H1 (cell line): ENCODE results near the gene ST6GALNAC2. TPM values are rescaled to one million over a fixed set of nuclear protein-coding genes. Genes with fewer than 3 reads are reported as not detected.

Source experiments
- CTCF ChIA-PET: fragments of 300-600 bp; sonication (Branson Sonifier 250); formaldehyde crosslinking; loops from one replicate; lab custom pipeline; 2021; ENCODE audit not compliant: partially characterized antibody; lab: Charles Lee
- POLR2A ChIA-PET: fragments of 300-600 bp; sonication (Branson Sonifier 250); formaldehyde crosslinking; loops from one replicate; lab custom pipeline; 2021; ENCODE audit warnings: inconsistent platforms; ENCODE audit not compliant: partially characterized antibody; lab: Charles Lee
- DNase-seq, 2 experiments: peaks; one replicate each; pipeline versions ENCODE4 v3.0.0 to v3.0.0-alpha.2; 2010 to 2022; ENCODE audit warnings: low spot score in 2 of 2, low read depth in 1 of 2, mixed read lengths in 1 of 2
- FAIRE-seq: peaks from 2 replicates; lab custom pipeline; 2011; peaks lifted over from hg19 to GRCh38; lab: Jason Lieb, UNC
- H2AFZ ChIP-seq: 2 replicates; pipeline ENCODE4 v1.8.1; 2012; ENCODE audit warnings: low read length, inconsistent platforms
- H2AK5ac ChIP-seq: 2 replicates; pipeline ENCODE4 v1.6.1; 2013; ENCODE audit warnings: low read depth, low read length
- H2BK120ac ChIP-seq: replicated peaks from 2 replicates; pipeline ENCODE3; 2013; ENCODE audit warnings: low read depth, low read length, inconsistent platforms
- H2BK12ac ChIP-seq: 2 replicates; pipeline ENCODE4 v1.6.1; 2013; ENCODE audit warnings: low read depth, low read length
- H2BK15ac ChIP-seq: 2 replicates; pipeline ENCODE4 v1.6.1; 2013; ENCODE audit warnings: low read length
- H2BK20ac ChIP-seq: 2 replicates; pipeline ENCODE4 v1.6.1; 2013; ENCODE audit warnings: low read length
- H2BK5ac ChIP-seq: 2 replicates; pipeline ENCODE4 v1.6.1; 2013; ENCODE audit warnings: low read depth, low read length
- H3K14ac ChIP-seq: 2 replicates; pipeline ENCODE4 v1.6.1; 2013; ENCODE audit warnings: inconsistent platforms; ENCODE audit not compliant: insufficient read length
- H3K18ac ChIP-seq: 2 replicates; pipeline ENCODE4 v1.6.1; 2013; ENCODE audit warnings: low read length; ENCODE audit errors: extremely low read depth
- H3K23ac ChIP-seq: 2 replicates; pipeline ENCODE4 v1.6.1; 2013; ENCODE audit warnings: inconsistent platforms; ENCODE audit not compliant: insufficient read length
- H3K23me2 ChIP-seq: 2 replicates; pipeline ENCODE4 v1.6.1; 2013; ENCODE audit warnings: low read depth, low read length
- H3K27ac ChIP-seq: 2 replicates; pipeline ENCODE4 v1.6.1; 2011; ENCODE audit warnings: low read depth, low read length, inconsistent platforms
- H3K27me3 ChIP-seq, 4 experiments: replicated peaks in 1 of 4; 1 replicate in 1 of 4; 2 replicates in 3 of 4; pipeline versions ENCODE4 v1.6.1 to v1.8.1; 2011 to 2013; ENCODE audit warnings: low read length in 3 of 4, mild to moderate bottlenecking in 3 of 4, inconsistent platforms in 2 of 4, mixed read lengths in 2 of 4, moderate library complexity in 1 of 4; ENCODE audit not compliant: control insufficient read depth in 3 of 4, insufficient read depth in 3 of 4; ENCODE audit errors: extremely low read depth in 1 of 4
- H3K36me3 ChIP-seq, 4 experiments: 2 replicates each; pipeline versions ENCODE4 v1.6.1 to v1.8.1; 2011 to 2013; ENCODE audit warnings: mild to moderate bottlenecking in 4 of 4, low read length in 3 of 4, moderate library complexity in 2 of 4, control low read depth in 1 of 4, inconsistent platforms in 1 of 4; ENCODE audit not compliant: insufficient read depth in 4 of 4, control insufficient read depth in 2 of 4
- H3K4ac ChIP-seq: replicated peaks from 2 replicates; pipeline ENCODE3; 2013; ENCODE audit warnings: low read length, low read depth, mixed read lengths, inconsistent platforms; ENCODE audit not compliant: insufficient read length
- H3K4me1 ChIP-seq, 4 experiments: replicated peaks in 1 of 4; 1 replicate in 1 of 4; 2 replicates in 3 of 4; pipeline versions ENCODE4 v1.6.1 to v1.8.1; 2011 to 2013; ENCODE audit warnings: low read length in 3 of 4, inconsistent platforms in 2 of 4, mixed read lengths in 1 of 4; ENCODE audit not compliant: insufficient read depth in 4 of 4, control insufficient read depth in 3 of 4
- H3K4me2 ChIP-seq, 2 experiments: 2 replicates each; pipeline versions ENCODE4 v1.6.1 to v1.8.1; 2011 to 2013; ENCODE audit warnings: low read depth in 2 of 2, low read length in 2 of 2, control low read depth in 1 of 2, inconsistent platforms in 1 of 2, mild to moderate bottlenecking in 1 of 2; ENCODE audit not compliant: insufficient read depth in 1 of 2
- H3K4me3 ChIP-seq, 4 experiments: fragments of 200-600, 300-600 bp in 1 of 4; sonication (generic), shearing (Covaris generic), sonication (Bioruptor Twin) in 1 of 4; 2 replicates each; pipeline versions ENCODE4 v1.5.1 to v1.8.1; 2011 to 2016; ENCODE audit warnings: low read length in 4 of 4, low read depth in 3 of 4, control low read depth in 2 of 4, inconsistent platforms in 2 of 4, mild to moderate bottlenecking in 2 of 4, mixed read lengths in 1 of 4, moderate library complexity in 1 of 4; ENCODE audit not compliant: insufficient read depth in 2 of 4; ENCODE audit errors: extremely low read depth in 1 of 4
- H3K56ac ChIP-seq: replicated peaks from 2 replicates; pipeline ENCODE3; 2013; ENCODE audit warnings: low read depth, mild to moderate bottlenecking, mixed read lengths, low read length, inconsistent platforms; ENCODE audit not compliant: insufficient read length
- H3K79me1 ChIP-seq: 2 replicates; pipeline ENCODE4 v1.6.1; 2013; ENCODE audit warnings: low read depth, low read length, control low read depth
- H3K79me2 ChIP-seq, 2 experiments: 2 replicates each; pipeline versions ENCODE4 v1.6.1 to v1.8.1; 2012 to 2013; ENCODE audit warnings: low read length in 2 of 2, mild to moderate bottlenecking in 2 of 2, inconsistent platforms in 1 of 2; ENCODE audit not compliant: insufficient read depth in 2 of 2, control insufficient read depth in 1 of 2
- H3K9ac ChIP-seq, 4 experiments: replicated peaks in 1 of 4; 1 replicate in 1 of 4; 2 replicates in 3 of 4; pipeline versions ENCODE4 v1.6.1 to v1.8.1; 2011 to 2013; ENCODE audit warnings: low read depth in 3 of 4, low read length in 3 of 4, control low read depth in 2 of 4, mild to moderate bottlenecking in 2 of 4, moderate library complexity in 2 of 4, inconsistent platforms in 1 of 4; ENCODE audit errors: extremely low read depth in 1 of 4
- H3K9me3 ChIP-seq, 2 experiments: 2 replicates each; pipeline versions ENCODE4 v1.6.1 to v1.8.1; 2012 to 2013; ENCODE audit warnings: mild to moderate bottlenecking in 2 of 2, moderate library complexity in 2 of 2, control low read depth in 1 of 2, inconsistent platforms in 1 of 2, low read depth in 1 of 2, low read length in 1 of 2, mixed read lengths in 1 of 2; ENCODE audit not compliant: insufficient read depth in 2 of 2
- H4K20me1 ChIP-seq, 2 experiments: replicated peaks in 1 of 2; 2 replicates each; pipeline versions ENCODE3 to v1.8.1; 2011 to 2013; ENCODE audit warnings: inconsistent platforms in 2 of 2, low read length in 2 of 2, mild to moderate bottlenecking in 1 of 2; ENCODE audit not compliant: insufficient read depth in 2 of 2, control insufficient read depth in 1 of 2
- H4K5ac ChIP-seq: 2 replicates; pipeline ENCODE4 v1.6.1; 2013; ENCODE audit warnings: low read length, low read depth, mixed read lengths, inconsistent platforms; ENCODE audit not compliant: insufficient read length
- H4K8ac ChIP-seq: 2 replicates; pipeline ENCODE4 v1.8.0; 2013; ENCODE audit warnings: mild to moderate bottlenecking, moderate library complexity, low read length, inconsistent platforms; ENCODE audit not compliant: insufficient read depth; ENCODE audit errors: extremely low read depth
- H4K91ac ChIP-seq: replicated peaks from 2 replicates; pipeline ENCODE3; 2013; ENCODE audit warnings: low read length, mixed read lengths, inconsistent platforms; ENCODE audit not compliant: insufficient read length
- CTBP2 ChIP-seq: IDR thresholded peaks from 2 replicates; pipeline ENCODE4 v1.7.0; 2011; ENCODE audit warnings: borderline replicate concordance, mild to moderate bottlenecking, moderate library complexity, mixed read lengths, low read length; ENCODE audit not compliant: insufficient read depth, insufficient read length
- EZH2 ChIP-seq: fragments of 200-600 bp; sonication (generic); IDR thresholded peaks from 2 replicates; pipeline ENCODE4 v1.7.1; 2012; ENCODE audit warnings: low read depth, mild to moderate bottlenecking, moderate library complexity, low read length, inconsistent platforms; ENCODE audit not compliant: severe bottlenecking
- HDAC6 ChIP-seq: IDR thresholded peaks from one replicate; pipeline ENCODE4 v1.7.1; 2012; ENCODE audit warnings: low read depth, mild to moderate bottlenecking, inconsistent platforms, low read length, moderate library complexity
- JUN ChIP-seq: IDR thresholded peaks from 2 replicates; pipeline ENCODE4 v1.6.1; 2011; ENCODE audit warnings: low read depth, mild to moderate bottlenecking, improper control_type of control experiment, low read length
- KDM4A ChIP-seq: IDR thresholded peaks from one replicate; pipeline ENCODE4 v1.7.1; 2012; ENCODE audit warnings: low read depth, mild to moderate bottlenecking, moderate library complexity, low read length, inconsistent platforms; ENCODE audit not compliant: severe bottlenecking
- MAFK ChIP-seq: IDR thresholded peaks from 2 replicates; pipeline ENCODE4 v1.6.1; 2012; ENCODE audit warnings: low read depth, mild to moderate bottlenecking, improper control_type of control experiment, low read length
- POLR2A ChIP-seq, 2 experiments: IDR thresholded peaks; 1 replicate in 1 of 2; 2 replicates in 1 of 2; pipeline ENCODE4 v1.6.1; 2011; ENCODE audit warnings: low read depth in 2 of 2, low read length in 2 of 2, mild to moderate bottlenecking in 2 of 2; ENCODE audit errors: control extremely low read depth in 1 of 2
- RXRA ChIP-seq: IDR thresholded peaks from 2 replicates; pipeline ENCODE4 v1.6.1; 2011; ENCODE audit warnings: low read depth, mild to moderate bottlenecking, low read length, moderate library complexity; ENCODE audit not compliant: insufficient read depth
- SP1 ChIP-seq: IDR thresholded peaks from 2 replicates; pipeline ENCODE4 v1.6.1; 2011; ENCODE audit warnings: low read depth, low read length
- SP4 ChIP-seq: IDR thresholded peaks from 2 replicates; pipeline ENCODE4 v1.6.1; 2012; ENCODE audit warnings: low read length, inconsistent platforms
- WGBS, 2 experiments: shearing (Covaris generic) in 1 of 2; methylation state at CpG; one replicate each; pipeline versions ENCODE4 v1.1.6 to v1.1.7; 2013 to 2015; ENCODE audit warnings: low lambda C conversion rate in 2 of 2, mixed read lengths in 2 of 2, inconsistent platforms in 1 of 2, low coverage in 1 of 2, missing lambda C conversion rate in 1 of 2; ENCODE audit not compliant: insufficient replicate concordance in 2 of 2, insufficient coverage in 1 of 2, insufficient read length in 1 of 2; ENCODE audit errors: extremely low coverage in 1 of 2, missing lambda C conversion rate in 1 of 2; 5-methylcytosine and 5-hydroxymethylcytosine counted together
- polyA plus RNA-seq, 7 experiments: library from polyadenylated mRNA; depleted of rRNA in 3 of 7; stranded (reverse) in 5 of 7; unstranded in 2 of 7; fragments of >200 nt in 5 of 7; fragments of 200-250 nt in 2 of 7; gene quantifications; 1 replicate in 5 of 7; 2 replicates in 1 of 7; 4 replicates in 1 of 7; pipeline versions ENCODE4 v1.2.1 to v1.2.3, GENCODE V29; 2011 to 2013; ENCODE audit warnings: missing spikeins in 2 of 7, mixed read lengths in 2 of 7
- total RNA-seq: library from RNA; stranded (reverse); fragmentation: NEBNext Ultra II Directional; extraction: Animal tissue kit (Norgen Biotek cat#: 25700); gene quantifications from 2 replicates; pipeline ENCODE4 v1.2.1, GENCODE V29; 2021

ST6GALNAC2 gene
- total and polyA plus RNA-seq, 2 of the 8 experiments (the other 6 are each of a cell fraction or from before 2014, with no cell fraction given): 0.09 TPM; not detected in 1

DNA sequence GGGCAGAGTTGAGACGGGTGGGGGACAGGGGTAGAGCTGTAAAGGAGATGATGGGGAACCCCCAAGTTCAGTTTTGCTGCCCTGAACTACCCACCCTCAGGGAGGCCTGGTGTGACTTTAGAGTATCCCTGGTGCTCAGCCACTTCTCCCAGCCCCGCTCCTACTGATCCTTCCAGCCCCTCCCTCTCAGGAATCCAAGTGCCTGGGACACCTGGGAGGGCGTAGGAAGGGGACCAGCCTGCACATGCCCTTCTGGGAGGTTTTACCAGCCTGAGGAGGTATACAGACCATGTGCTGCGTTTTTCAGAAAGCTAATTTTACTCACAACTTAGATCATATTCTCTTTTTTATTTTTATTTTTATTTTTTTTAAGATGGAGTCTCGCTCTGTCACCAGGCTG, 4.1 kb downstream of the ST6GALNAC2 start:
- H3K4me1 ChIP-seq: peaks cover 0 to 18% (median 6%) of the 10 kb centered on the region in 4 experiments; a peak in 6 of 7 replicates
- H2BK12ac ChIP-seq: no peak overlapping the region
- no peak overlapping the region for H4K91ac ChIP-seq
- DNase-seq: no peak
- no peak for TF ChIP-seq RXRA
- TF ChIP-seq KDM4A: no peak
- no peak for TF ChIP-seq CTBP2
- no peak for TF ChIP-seq HDAC6
- no peak for TF ChIP-seq EZH2
- TF ChIP-seq SP1: no peak
- no peak for TF ChIP-seq MAFK
- no peak for TF ChIP-seq SP4
- TF ChIP-seq JUN: no peak
- TF ChIP-seq POLR2A (IDR thresholded peaks at IDR 0.05; ENCODE audit: control extremely low read depth in 1 of 2, low read depth in 2 of 2, low read length in 2 of 2): no peak
- no peak overlapping the region for H2BK15ac ChIP-seq
- no peak overlapping the region for H2AK5ac ChIP-seq
- no peaks in the 10 kb centered on the region for H3K79me1 ChIP-seq
- H3K18ac ChIP-seq: no peak overlapping the region; the same call in 1 of the 2 replicates
- FAIRE-seq: no peak
- H3K9me3 ChIP-seq: no peaks in the 10 kb centered on the region
- H3K4ac ChIP-seq: no peak overlapping the region
- H2BK120ac ChIP-seq: no peak overlapping the region
- H4K20me1 ChIP-seq: peaks cover 0 to 2% of the 10 kb centered on the region in 2 experiments
- no peaks in the 10 kb centered on the region for H3K79me2 ChIP-seq
- H3K36me3 ChIP-seq: peaks cover 0 to 9% (median 0%) of the 10 kb centered on the region in 4 experiments; a peak in 1 of 8 replicates
- WGBS, 2 experiments: 81% methylated on average over 5 of the region's 5 CpGs; no CpG with 5 or more reads in 1 of the 2 experiments
- no peak overlapping the region for H3K56ac ChIP-seq
- peak overlapping the region in 1 of 2 experiments; percentile 43; a peak in 1 of 4 replicates for H3K4me2 ChIP-seq
- no peak overlapping the region for H3K14ac ChIP-seq
- H3K27ac ChIP-seq: no peak overlapping the region
- ChIA-PET POLR2A (interaction anchor here (1.3 to 2.5 kb wide), 3 partner anchors 10 to 24 kb away, joined by 5 to 7 read pairs (median 6); no protein-coding TSS in a partner anchor), CTCF (interaction anchor here (0.6 to 3.5 kb wide), 8 partner anchors 10 to 132 kb away, joined by 3 to 10 read pairs (median 3); partner anchors contain the start of gene PRCD)
- peaks cover 13% of the 10 kb centered on the region for H3K23me2 ChIP-seq
- no peak overlapping the region for H2BK20ac ChIP-seq
- H4K8ac ChIP-seq: no peak overlapping the region
- H3K4me3 ChIP-seq: no peak overlapping the region
- peaks cover 24 to 61% (median 50%) of the 10 kb centered on the region in 4 experiments for H3K27me3 ChIP-seq
- no peak overlapping the region for H3K23ac ChIP-seq
- no peak overlapping the region for H2BK5ac ChIP-seq
- no peak overlapping the region for H3K9ac ChIP-seq
- no peak overlapping the region for H2AFZ ChIP-seq
- H4K5ac ChIP-seq: no peak overlapping the region
